Measurements from ENCODE around the gene ZBTB46.
"Not testable (repeated sequence)": the region's sequence is repeated elsewhere in the genome, so short reads cannot be mapped to it uniquely, and the experiment has no call there.

Gene ZBTB46

DNA sequence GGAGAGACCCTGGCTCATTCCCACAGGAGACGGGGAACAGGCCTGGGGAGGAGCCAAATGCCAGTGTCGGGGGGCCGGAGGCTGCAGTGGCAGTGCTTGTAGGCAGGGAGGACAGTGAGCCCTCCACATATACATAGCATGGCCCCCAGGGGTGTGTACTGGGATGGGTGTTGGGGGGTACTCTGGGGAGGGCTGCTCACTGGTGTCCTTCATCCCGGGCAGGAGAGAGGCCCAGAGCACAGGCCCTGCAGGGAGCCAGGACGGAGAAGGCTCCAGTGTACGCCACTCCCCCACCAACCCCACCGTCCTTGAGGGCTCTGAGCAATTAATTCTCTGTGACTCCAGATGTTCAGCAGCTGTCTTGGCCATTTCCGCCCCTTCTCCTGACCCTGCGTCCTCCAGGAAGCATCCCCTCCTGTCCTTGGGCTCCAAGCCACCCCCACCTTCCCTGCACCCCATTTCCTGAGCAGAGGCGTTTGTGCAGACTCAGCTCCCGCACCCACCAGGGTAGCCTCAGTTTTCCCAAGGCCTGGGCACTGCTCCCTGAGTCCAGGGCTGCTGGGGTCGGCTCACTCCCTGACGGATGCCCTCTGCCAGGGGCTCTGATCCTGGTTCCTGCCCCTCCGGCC lies 26.8 kb upstream of the ZBTB46 start:
- no peak for DNase-seq

DNA sequence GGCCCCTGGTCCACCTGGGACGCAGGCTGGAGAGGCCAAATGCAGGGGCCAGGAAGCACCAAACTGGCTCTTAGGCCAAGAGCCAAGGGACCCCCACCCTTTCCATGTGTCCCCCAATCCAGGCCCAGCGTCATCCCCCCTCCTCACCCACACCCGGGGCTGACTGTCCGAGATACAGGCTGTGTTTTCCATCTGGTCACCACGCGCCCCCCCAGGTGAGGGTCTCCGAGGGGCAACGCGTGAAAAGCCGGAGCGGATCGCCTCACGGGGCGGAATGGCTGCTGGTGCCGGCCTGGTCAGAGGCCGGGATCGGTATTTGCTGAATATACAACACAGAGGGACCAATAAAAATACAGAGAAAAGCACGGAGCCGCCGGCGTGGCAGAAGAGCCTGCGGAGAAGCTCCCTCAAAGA lies 25.0 kb upstream of the ZBTB46 start:
- DNase-seq, result no peak

DNA sequence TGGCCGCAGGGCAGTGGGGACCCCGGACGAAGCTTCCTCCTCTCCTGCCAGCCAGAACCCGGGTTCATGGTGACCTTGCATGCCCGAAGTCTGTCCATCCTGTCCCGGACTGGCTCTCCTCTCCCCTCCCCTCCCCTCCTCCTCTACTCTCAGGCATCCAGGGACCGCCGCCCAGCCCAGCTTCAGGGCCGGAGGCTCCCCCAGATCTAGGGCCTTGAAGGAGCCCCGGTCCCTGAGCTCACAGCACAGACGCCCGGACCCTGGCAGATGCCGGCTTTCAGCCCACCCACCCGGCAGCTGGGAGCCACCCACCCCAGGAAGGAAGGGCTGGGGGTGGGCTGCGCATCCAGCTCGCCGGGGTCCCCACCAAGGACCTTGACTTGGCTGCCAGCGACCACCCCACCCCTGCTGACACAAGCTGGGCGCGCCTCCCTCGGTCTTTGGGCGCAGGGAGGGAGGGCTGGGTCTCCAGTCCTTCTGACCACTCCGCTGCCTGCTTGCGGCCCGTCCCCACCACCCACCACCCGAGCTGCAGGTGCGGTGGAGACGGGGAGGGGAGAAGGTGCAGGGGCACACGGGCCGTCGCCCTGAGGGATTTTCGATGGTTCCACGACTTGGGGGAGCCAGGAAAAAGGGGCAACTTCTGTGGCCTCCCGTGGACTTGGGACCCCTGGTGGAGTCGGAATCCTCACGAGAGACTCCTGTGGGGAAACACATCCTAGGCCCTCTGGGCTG lies 24.5 kb upstream of the ZBTB46 start:
- no peak for DNase-seq

DNA sequence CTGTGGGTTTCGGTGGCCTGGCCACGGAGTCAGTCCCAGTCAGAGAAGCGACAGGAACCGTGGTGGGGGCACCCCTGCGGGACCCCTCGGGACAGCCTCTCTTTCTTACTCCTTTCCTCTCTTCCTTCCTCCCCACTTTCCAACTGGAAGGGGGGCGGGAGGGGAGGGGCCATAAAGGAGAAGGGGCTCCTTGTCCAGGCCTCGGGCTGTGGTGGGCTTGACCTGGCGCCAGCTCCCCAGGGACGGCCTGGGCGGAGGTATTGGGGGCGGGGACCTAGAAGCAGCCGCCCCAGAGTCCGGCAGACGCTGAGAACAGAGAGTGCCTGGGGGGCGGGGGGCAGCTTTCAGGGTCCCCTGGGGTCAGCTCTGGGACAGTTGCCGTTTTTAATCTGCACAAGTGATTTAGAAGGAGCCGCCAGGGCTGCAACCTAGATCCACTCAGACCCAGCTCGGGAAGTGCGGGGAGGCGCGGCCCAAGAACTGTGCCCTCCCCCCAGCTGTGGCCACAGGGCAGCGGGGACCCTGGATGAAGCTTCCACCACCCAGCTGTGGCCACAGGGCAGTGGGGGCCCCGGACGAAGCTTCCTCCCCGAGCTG lies 23.8 kb upstream of the ZBTB46 start:
- no peak for DNase-seq

DNA sequence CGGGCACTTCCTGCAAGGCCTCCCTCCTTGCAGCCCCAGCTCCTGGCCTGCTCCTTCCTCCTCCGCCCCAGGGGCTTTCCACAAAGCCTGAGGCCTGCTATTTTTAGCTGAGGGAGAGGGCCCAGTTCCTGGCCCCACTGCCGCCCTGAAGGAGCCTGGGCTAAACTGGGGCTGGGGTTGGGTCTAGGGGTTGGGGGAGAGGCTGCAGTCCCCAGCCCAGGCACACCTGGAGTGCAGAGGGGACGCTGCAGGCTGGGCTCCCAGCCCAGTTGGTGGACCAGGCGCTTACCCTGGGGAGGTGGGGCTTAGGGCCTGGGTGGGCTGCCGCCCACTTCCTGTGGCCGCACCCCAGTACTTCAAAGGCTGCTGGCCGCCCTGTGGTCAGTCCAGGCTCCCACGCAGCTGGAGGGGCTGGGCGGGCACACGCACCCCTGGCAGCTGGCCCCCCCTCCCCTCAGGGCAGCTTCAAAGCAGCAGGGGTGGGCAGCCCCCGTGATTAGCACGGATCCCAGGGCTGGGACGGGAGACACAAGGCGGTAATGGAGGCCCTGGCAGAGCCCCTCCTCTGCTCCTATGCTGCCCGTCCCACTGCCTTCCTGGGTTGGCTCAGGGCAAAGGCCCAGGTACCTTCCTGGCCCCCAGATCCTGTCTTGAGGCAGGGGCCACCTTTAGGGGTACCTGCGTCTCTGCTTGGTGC lies 23.2 kb upstream of the ZBTB46 start:
- no peak for DNase-seq

DNA sequence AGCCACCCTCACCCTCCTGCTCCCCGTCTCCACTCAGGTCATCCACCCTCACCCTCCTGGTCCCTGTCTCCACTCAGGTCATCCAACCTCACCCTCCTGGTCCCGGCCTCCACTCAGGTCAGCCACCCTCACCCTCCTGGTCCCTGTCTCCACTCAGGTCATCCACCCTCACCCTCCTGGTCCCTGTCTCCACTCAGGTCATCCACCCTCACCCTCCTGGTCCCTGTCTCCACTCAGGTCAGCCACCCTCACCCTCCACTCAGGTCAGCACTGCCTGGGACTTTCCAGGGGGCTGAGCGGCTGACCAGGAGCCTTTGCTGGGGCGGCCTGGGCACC lies 22.6 kb upstream of the ZBTB46 start:
- DNase-seq, result not testable (repeated sequence)

DNA sequence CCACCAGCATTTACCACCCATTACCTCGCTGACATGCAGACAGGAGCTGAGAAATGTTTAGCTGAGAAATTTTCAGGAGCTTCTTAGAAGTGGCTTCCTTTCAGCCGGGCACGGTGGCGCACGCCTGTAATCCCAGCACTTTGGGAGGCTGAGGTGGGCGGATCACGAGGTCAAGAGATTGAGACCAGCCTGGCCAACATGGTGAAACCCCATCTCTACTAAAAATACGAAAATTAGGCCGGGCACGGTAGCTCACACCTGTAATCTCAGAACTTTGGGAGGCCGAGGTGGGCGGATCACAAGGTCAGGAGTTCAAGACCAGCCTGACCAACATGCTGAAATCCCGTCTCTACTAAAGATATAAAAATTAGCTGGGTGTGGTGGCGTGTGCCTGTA lies 20.5 kb upstream of the ZBTB46 start:
- DNase-seq, result not testable (repeated sequence)

DNA sequence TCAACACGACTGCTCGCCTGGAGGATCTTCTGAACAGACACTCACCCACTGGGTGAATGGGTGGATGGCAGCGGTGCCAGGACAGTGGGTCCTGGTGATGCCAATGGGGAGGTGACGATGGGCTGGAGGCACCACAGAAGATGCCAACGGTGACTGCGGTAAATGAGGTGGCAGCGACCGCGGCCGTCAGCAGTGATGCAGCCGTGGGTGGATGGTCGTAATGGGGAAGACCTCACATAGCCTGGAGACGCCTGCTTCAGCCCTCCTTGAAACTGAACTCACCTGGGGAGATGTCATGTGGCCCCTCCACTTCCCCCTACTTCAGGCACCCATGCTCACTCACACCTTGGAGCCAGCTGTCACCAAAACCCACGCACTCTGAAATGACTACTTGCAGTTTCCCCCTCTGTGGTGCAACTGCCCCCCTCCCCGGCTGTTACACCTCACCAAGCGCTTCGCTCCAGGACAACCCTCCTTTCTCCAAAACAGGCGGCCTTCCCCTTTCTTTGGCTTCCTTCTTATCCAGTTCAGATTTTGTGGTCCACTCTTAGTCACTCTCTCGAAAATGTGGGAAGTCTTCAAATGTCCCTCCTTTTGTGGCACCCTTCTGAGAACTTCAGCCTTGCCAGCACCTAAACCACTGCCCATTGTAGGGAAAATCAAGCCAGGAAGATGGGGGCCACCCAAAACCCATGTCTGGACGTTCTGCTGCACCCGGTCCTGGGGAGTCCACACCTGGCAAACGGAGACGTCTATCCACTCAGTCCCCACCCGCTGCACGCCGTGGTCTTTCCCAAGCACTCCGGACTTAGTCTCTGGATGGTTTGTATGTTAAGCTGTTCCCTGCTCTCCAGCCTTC lies 19.9 kb upstream of the ZBTB46 start:
- DNase-seq, result peak; percentile 75

DNA sequence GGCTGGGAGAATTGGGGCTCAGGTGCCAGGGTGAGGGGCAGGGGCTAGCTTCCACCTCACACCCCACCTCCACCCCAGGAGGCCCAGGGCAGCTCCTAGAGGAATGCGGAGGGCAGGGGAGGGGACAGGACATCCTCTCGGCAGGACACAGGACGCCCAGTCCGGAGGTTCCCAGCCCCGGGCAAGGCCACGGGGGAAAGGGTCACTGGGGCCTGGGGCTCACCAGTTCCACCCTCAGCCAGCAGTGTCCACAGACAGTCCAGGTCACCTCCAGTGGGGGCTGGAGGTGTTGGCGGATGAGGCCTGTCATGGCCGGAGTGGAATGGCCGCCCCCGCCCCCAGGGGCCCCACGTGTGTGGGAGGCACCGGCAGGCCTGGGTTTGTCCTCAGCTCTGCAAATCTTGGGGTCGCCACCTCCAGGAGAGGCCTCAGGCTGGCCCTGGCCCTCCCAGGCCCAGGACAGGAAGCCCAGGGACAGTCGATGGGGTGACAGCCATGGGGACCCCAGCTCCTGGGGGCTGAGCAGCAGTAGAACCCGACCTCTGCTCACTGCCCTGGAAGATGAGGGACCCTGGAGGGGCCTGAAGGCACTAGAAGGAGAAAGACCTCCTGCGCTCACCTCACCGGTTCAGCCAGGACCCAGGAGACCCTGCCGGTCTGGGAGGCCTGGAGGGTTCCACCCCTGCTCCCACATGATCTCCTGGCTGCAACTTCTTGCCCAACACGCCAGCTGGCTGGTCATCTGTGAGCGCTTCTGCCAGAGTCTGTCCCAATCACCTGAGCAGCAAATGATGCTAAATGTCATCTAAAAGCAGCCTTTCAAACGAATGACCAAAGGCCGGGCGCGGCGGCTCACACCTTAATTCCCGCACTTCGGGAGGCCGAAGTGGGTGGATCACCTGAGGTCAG lies 17.2 kb upstream of the ZBTB46 start:
- no peak for DNase-seq

DNA sequence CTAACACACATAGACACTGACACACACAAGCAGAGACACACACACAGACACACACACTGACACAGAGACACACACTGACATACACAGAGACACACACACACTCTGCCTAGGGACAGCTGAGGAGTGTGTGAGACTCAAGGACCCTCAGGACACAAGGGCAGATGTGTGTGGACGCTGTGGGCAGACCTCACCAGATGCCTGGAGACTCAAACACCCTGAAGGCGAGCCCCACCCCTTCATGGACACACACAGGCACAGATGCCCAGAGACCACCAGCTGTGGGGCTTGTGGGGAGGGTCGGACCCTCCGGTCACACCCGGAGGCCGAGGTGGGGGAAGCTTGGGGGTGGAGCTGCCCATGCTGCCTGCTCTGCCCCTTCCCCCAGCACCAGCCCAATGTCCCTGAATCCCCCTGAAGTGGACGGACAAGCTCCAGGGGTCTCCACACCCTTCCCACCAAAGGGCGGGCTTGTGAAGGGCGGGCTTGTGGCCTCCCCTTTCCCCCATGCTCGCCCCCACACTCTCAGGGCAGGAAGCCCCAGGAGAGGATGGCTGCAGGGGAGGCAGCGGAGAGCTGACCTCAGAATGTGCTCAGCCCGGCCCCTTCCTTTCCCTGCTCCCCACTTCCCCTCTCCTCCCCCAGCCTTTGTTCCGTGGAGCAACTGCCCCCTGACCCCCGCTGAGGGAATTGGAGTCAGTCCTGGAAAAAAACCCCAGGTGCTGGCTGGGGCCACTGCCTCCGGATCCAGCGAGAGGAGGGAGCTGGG lies 16.4 kb upstream of the ZBTB46 start:
- no peak for DNase-seq

DNA sequence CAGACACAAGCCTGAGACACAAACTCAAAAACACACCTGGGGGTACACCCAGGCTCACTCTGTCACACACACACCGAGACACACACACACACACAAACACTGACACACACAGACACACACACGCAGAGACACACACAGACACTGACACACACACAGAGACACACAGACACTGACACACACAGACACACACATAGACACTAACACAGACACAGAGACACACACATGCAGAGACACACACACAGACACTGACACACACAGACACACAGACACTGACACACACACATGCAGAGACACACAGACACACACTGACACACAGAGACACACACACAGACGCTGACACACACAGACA lies 15.8 kb upstream of the ZBTB46 start:
- no peak for DNase-seq

DNA sequence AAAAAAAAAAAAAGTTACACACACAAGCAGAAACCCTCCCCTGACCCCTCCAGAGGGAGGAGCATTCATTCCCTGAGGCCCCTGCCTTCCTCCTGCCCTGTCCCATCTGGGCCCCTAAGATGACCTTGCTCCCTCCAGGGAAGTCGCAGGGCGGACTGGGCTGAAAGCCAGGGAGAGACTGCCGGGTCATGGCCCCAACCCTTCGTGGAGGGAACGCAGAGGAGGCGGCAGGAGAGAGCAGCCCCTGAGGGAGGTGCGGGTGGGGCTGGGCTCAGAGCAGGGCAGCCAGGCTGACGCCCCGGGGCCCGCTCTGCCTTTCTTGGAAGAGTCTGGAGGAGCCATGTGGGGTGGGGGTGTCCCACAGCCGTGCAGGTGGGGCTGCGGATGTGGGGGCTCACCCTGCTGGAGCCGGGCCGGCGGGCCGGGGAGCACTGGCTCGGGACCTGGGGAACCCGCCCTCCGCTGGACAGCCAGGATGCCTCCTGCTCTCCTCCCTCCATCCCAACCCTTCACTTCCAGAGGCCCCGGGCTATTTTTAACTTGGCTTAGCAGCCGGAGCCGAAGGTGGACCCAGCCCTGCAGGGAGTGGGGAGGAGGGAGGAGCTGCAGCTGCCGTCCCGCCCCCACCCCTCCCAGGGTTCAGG lies 15.2 kb upstream of the ZBTB46 start:
- no peak for DNase-seq

DNA sequence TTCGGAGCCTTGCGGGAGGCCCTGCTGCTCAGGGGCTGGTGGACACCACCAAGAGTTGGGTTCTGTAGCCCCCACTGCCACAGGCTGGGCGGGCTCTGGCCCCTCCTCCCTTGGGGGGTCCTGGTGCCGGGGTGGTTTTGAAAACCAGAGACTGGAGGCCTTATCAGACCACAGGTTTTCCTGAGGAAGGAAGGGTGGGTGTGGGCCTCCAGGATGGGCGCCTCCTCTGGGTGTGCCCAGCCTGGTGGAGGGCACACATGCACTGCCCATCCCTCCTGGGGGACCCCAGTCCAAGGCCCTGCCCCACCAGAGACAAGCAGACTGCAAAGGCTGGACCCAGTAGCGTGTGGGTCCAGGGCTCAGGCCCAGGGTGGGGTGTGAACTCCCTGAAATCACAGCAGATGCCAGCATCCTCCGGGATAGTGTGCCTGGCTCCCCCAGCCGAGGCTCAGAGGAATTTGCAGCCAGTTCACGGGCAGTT lies 13.5 kb upstream of the ZBTB46 start:
- DNase-seq, result no peak

DNA sequence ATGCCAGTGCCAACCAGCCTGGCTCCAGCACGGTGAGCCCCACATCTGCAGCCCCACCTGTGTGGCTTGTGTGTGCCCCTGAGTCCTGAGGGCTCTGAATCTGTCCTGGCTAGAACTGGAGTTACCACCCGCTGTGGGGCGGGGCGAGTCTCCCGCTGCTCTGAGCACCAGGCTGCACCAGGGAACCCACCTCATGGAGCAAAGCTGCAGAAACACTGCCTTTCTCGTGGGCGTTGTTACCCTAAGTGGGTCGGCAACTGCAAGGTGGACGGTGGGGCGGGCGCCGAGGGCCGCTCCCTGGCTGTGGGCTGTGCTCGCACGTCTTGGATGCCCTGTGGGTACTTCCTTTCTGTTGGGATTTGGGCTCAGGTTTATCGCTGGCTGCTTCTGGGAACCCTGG lies 12.7 kb upstream of the ZBTB46 start:
- no peak for DNase-seq

DNA sequence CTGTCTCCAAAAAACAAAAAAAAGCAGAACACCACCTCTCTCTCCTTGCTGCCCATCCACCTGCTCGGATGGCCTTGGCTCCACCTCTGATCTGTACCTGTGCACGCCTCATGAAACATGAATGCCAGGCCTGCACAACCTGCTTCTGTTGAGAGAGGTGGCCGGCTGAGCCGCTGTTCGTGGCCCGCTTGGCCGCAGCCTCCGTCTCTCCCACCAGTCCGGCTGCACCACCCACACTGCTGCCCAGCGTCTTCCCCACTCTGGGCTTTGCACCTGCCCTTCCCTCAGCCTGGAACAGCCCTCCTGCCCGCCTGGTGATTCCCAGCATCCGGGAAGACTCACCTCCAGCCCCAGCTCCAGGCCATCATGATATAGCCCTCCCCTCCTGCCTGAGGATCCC lies 12.2 kb upstream of the ZBTB46 start:
- no peak for DNase-seq

DNA sequence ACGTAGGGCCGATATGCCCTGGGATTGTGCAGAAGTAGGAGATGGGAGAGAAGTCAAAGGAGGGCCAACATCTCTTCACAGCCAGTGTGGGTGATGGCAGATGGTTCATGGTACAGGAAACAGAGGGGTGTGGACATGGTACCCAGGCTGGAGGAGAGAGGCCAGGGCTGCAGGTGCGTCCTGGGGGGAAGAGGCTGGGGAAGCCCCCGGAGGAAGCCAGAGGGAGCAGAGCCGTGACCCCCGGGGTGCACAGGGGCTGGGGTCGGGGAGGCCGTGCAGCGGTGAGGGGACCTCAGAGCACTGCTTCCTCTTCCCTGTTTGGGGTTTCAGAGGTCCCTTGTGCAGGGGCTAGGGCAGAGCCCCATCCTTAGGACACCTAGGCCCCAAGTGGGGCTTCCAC lies 11.2 kb upstream of the ZBTB46 start:
- no peak for DNase-seq

DNA sequence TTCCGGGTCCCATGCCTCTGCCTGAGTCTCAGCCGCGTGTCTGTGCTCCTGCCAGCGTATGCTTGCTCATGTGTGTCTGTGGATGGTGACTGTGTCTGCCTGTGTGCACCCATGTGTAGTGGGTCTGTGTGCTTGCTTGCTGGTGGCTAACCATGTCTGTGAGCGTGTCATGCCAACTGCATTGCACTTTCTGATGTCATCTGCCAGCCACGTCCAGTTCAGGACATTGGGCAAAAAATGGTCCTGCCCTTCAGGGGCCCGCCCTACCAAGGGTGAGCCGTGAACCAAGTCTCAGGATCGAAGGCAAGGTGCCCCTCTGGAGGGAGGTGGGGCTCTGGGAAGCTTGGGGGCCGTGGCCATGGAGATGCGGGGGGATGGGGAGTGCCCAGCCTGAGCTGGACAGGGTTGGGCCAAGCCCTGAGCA lies 9.4 kb upstream of the ZBTB46 start:
- no peak for DNase-seq

DNA sequence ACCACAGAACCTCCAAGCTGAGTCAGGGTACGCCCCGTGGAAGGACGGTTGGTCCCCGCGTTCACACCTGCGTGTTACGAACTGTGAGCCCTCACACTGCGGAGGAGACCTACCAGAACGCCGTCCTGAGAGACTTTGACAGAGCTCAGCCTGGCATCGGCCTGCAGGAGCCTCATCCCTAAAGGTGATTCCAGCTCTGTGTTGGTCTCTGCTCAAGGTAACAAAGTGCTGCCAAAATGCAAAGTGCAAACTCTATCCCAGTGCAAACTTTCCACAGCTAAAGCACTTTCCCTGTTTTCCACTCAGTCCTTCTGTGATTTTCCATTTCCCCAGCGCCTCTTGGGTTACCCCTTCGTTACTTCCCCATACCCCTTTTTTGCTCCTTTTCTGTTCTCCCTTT lies 8.6 kb upstream of the ZBTB46 start:
- no peak for DNase-seq

DNA sequence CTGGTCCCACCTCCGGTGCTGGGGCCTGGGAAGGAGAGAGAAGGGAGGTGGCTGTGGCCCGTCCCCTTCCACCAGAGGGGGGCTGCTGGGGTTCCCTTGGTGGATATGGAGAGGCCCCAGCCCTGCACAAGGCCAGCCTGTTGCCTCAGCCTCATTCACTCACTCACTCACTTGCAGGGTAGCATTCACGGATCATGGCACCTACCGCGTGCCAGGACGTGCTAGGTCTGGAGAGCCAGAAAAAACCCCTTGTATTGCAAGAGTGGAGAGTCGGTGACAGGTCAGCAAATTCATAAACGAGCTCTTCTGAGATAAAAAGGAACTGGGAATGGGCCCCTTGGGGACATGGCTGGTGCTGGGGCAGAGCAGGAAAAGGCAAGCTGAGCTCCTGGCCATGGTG lies 6.4 kb upstream of the ZBTB46 start:
- DNase-seq, result no peak

Measured in activated effector memory CD4-positive, alpha-beta T cell treated with anti-CD3 and anti-CD28 coated beads, Interleukin-2, amount 50 U/mL, for 16 hours (primary cell).